ENCODE results near the gene UBE2A.

UBE2A gene

DNA sequence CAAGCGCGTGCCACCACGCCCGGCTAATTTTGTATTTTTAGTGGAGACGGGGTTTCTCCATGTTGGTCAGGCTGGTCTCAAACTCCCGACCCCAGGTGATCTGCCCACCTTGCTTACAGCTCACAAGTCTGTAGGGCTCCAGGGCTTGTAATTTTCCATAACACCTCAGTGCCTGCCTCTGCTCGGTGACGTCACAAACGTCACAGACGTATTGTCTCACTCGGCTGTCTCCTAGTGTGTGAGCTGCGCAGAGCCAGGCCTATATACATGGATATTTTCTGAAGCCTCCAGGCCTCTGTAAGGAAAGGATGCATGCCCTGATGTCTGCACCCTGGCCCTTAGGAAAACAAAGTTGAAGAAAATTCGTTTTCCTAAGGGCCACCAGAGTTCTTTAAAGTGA, 40.4 kb downstream of the UBE2A start:
- DNase-seq: no peak

DNA sequence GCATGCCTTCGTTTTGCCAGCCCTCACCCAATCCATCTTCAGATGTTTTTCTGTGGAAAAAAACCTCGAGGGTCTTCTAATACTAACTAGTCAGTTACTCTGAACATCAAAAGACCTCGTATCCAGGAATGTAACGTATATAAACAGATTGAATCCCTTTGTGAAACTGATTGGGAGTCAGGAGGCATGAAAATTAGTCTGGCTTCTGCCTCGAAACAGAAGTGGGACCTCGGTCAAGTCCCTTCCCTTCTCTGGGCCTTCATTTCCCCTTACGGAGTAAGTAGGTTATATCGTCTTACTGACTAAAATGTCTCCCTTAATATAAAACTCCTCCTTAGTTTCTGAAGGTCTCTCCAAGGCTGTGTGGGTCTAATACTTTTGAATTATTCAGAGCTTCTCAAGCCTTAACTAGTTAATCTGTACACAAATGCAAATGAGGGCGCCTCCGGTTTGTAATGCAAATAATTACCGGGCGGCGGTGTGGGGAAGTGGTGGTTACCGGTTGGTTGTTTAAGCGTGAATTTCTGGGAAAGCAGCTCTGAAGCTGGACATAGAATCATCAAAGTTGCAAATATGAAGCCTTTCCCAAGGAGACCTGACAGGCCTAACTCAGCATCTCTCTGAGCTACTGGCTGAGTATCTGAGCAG, 43.3 kb downstream of the UBE2A start:
- DNase-seq: no peak

DNA sequence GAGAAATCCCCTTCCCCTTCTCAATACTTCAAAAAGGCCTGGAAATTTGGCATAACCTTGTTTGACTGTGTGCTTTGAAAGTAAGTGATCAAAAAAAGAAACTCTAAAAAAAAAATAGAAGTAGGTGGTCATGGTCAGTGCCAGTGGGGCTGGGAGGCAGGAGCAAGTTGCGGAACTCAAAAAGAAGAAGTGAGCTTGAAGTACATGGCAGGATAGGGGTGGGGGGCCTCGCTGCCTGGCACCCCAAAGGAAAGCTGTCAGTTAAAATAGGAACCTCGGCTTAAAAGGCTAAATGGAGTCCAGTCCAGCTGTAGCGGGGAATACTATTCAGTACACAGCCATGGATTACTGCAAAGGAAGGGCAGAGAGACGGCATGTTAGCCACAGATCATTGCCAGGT, 44.1 kb downstream of the UBE2A start:
- DNase-seq: no peak

DNA sequence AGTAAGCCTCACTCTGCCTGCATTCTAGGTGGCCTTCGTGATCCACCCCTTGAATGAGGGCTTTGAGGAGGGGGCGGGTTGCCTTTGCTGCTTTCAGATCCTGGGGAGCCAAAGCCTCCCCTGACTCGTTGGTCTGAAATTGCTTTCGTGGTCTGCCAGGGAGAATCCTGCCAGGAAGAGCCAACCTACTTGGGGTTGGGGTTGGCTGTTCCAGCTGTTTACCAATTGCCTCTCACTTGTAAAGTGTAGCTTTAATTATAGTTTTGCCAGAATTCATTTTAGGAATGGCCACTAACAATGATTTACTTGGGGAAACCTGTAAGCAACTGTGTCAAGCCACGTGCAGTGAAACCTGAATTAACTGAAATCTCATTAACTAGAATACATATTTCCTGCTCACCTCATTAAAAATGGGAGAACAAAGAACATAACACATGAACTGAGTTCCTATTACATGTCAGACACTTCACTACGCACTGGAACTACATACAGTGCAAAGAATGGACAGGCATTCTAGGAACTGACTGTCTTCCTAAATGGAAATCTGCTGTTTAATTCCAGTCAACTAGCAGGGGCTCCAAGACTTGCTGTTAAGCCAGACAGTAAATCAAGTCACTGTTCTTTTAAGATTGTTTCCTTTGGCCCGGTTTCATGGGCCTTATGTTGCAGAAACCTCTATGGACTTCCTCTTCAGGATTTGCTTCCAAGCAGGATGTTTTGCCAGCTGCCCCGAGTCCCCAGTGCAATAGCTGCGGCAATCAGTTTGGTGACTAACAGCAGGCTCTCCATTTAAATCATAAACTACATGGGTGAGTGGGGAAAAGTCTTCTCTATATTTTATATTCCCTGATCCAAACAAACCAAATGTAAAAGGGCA, 48.2 kb downstream of the UBE2A start:
- peak; percentile 63 for DNase-seq

DNA sequence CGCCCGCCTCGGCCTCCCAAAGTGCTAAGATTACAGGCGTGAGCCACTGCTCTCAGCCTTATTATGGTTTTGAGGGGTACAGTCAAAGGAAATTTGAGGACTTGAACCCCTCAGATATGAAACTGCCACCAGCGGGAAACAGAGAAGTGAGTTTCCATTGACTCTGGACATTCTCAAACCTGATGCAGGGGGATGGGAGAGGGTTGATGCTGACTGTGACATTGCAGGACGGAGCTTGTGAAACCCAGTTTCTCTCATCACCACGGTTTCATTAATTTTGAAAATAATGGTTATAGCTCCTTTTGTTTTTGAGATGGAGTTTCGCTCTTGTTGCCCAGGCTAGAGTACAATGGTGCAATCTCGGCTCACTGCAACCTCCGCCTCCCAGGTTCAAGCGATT, 50.1 kb downstream of the UBE2A start:
- DNase-seq: no peak

DNA sequence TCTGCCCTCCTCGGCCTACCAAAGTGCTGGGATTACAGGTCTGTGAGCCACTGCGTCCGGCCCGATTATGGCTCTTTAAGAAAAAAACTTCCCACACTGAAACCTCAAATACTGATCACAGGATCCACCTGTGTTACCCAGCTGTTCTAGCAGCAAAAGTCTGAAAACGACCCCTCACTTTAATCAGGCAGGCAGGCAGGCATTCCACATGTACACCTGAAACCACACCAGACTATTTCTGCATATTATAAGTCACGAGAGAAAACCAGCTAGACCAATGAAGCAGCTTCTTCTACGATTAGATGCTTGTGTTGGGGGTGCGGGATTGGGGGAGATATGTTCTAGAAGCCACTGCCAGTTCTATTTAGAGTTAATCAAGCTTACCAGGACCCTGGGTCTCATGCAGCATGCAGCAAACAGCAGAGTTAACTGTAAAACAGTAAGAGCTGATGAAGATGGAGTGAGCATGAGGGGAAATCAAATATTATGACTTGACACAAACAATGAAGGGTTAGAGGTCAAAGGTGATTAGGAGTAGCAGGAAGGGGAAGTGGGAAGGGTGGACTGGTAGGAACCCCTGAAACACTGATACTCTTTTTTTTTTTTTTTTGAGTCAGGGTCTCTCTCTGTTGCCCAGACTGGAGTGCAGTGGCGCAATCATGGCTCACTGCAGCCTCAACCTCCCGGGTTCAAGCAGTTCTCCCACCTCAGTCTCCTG, 50.7 kb downstream of the UBE2A start:
- no peak for DNase-seq

DNA sequence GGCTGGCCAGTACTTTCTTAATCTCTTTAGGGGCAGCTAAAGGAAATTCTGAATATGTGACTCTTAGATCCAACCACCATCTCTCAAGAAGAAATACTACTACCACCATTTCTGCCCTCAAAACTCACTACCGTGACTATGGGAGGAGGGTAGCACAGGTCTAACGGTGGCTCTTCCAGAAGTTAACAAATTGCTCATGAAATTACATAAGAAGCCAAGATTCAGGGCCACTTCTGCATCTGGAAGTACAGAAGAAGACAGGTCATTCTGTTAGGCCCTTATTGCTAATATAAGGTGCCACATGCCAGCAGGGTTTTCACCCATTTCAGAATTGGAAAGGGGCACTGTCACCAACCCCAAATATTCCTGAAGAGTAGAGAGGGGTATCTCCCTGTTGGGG, 51.5 kb downstream of the UBE2A start:
- no peak for DNase-seq

Data from fibroblast of skin of back (primary cell).